ENCODE measurements around the gene GNAT1. TPM values are rescaled to one million over a fixed set of nuclear protein-coding genes. Genes with fewer than 3 reads are reported as not detected.

Gene GNAT1
- total RNA-seq, 1 experiment from 2014 or later = 0.22 TPM

DNA sequence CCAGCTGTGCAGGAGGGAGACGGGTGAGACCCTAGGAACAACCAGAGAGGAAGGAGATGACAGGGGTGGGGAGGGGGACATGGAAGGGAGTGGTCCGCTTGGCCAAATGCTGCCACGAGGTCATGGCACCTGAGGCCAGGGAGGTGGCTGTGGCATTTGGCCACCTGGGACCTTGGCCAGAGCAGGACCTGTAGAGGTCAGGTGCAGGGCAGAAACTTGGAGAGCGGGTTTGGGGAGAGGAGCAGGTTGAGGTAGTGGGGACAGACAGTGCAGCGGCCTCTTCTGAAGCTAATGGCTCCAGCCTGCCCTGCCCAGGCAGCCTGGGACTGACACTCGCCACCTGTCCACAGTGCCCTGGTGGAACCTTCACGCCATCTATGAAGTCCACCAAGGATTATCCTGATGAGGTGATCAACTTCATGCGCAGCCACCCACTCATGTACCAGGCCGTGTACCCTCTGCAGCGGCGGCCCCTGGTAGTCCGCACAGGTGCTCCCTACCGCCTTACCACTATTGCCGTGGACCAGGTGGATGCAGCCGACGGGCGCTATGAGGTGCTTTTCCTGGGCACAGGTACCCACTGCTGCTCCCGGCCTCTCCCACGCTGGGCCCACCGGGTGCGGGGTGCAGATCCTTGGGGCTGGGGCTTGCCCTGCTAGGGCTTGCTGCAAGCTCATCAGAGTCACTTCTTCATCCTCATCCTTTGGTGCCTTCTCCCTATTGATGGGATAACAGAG lies 7.0 kb upstream of the GNAT1 start:
- no peaks in the 10 kb centered on the region for H4K20me1 ChIP-seq (ENCODE audit: low read length)
- ATAC-seq (peak; percentile 12), DNase-seq (no peak)
- H3K4me2 ChIP-seq (ENCODE audit: low read length) = no peak overlapping the region
- TF ChIP-seq EZH2 (IDR thresholded peaks at IDR 0.05; ENCODE audit: low read length, unreplicated experiment) (no peak), EZH2phosphoT487 (IDR thresholded peaks at IDR 0.05; ENCODE audit: borderline replicate concordance, low read length) (no peak), CTCF (conservative IDR thresholded peaks at IDR 0.05; ENCODE audit: low read depth, low read length) (no peak)
- no peaks in the 10 kb centered on the region for H3K27me3 ChIP-seq (ENCODE audit: low read length)
- H3K4me3 ChIP-seq (ENCODE audit: low read length) = no peak overlapping the region
- H3K9ac ChIP-seq (ENCODE audit: low read length) = no peak overlapping the region
- intact Hi-C loops (cut with micrococcal nuclease) = no loop called here
- peaks cover 6% of the 10 kb centered on the region; the same call in 1 of the 2 replicates for H3K4me1 ChIP-seq (ENCODE audit: insufficient read depth, low read length)
- H3K79me2 ChIP-seq (ENCODE audit: low read length) = no peaks in the 10 kb centered on the region
- ChIA-PET CTCF (no interaction called here), POLR2A (ENCODE audit: unreplicated experiment) (no interaction called here)
- H3K9me3 ChIP-seq (ENCODE audit: low read length) = no peaks in the 10 kb centered on the region
- no TSS peak for BruUV-seq (replicated peaks)
- H3K9me2 ChIP-seq (replicated peaks; ENCODE audit: low read length) = no peaks in the 10 kb centered on the region
- H3F3A ChIP-seq (ENCODE audit: low read length, unreplicated experiment) = no peaks in the 10 kb centered on the region
- H2AFZ ChIP-seq (ENCODE audit: low read length) = no peak overlapping the region
- H3K27ac ChIP-seq (ENCODE audit: low read length) = no peak overlapping the region
- 0 out of 2 replicates have a peak, but pooled peaks cover 5% of the 10 kb centered on the region for H3K36me3 ChIP-seq (ENCODE audit: low read depth, low read length)

- 0 out of 2 replicates have a peak, but pooled peaks cover 5% of the 10 kb centered on the region for H3K36me3 ChIP-seq (ENCODE audit: low read depth, low read length)
These were observed 6.2 kb upstream of the GNAT1 start for GRCh38 chr3:50185230-50185629.

More at GRCh38 chr3:50185230-50185629, 6.2 kb upstream of the GNAT1 start:
- POLR2A ChIA-PET (ENCODE audit: unreplicated experiment) = interaction anchor here (0.5 kb wide), 1 partner anchor 20 kb away, joined by 4 read pairs; no protein-coding TSS in a partner anchor
- Histone ChIP-seq H3K4me2 (ENCODE audit: low read length) (no peak overlapping the region), H2AFZ (ENCODE audit: low read length) (no peak overlapping the region), H3K9me2 (replicated peaks; ENCODE audit: low read length) (no peaks in the 10 kb centered on the region), H3K27me3 (ENCODE audit: low read length) (no peaks in the 10 kb centered on the region), H3F3A (ENCODE audit: low read length, unreplicated experiment) (no peaks in the 10 kb centered on the region), H3K27ac (ENCODE audit: low read length) (no peak overlapping the region), H3K9ac (ENCODE audit: low read length) (no peak overlapping the region), H3K79me2 (ENCODE audit: low read length) (no peaks in the 10 kb centered on the region), H3K4me1 (ENCODE audit: insufficient read depth, low read length) (peaks cover 6% of the 10 kb centered on the region; the same call in 1 of the 2 replicates), H4K20me1 (ENCODE audit: low read length) (no peaks in the 10 kb centered on the region), H3K9me3 (ENCODE audit: low read length) (no peaks in the 10 kb centered on the region), H3K4me3 (ENCODE audit: low read length) (no peak overlapping the region)
- BruUV-seq (replicated peaks) = no TSS peak
- intact Hi-C loops (cut with micrococcal nuclease) = no loop called here
- TF ChIP-seq EZH2 (IDR thresholded peaks at IDR 0.05; ENCODE audit: low read length, unreplicated experiment) (no peak), CTCF (conservative IDR thresholded peaks at IDR 0.05; ENCODE audit: low read depth, low read length) (no peak), EZH2phosphoT487 (IDR thresholded peaks at IDR 0.05; ENCODE audit: borderline replicate concordance, low read length) (no peak)
- no peak for ATAC-seq
- no peak for DNase-seq
- CTCF ChIA-PET = no interaction called here
